HUES48 (cell line): ENCODE data around the gene TLN1.

ENCODE experiments used
- H3K27ac ChIP-seq: one replicate; pipeline ENCODE4 v1.7.0; 2013; ENCODE audit warnings: low read depth, low read length, inconsistent platforms
- H3K27me3 ChIP-seq: 2 replicates; pipeline ENCODE4 v1.6.1; 2013; ENCODE audit warnings: mild to moderate bottlenecking, low read length; ENCODE audit not compliant: control insufficient read depth, insufficient read depth
- H3K36me3 ChIP-seq: 2 replicates; pipeline ENCODE4 v1.6.1; 2013; ENCODE audit warnings: low read length; ENCODE audit not compliant: control insufficient read depth, insufficient read depth
- H3K4me1 ChIP-seq: 2 replicates; pipeline ENCODE4 v1.6.1; 2013; ENCODE audit warnings: mild to moderate bottlenecking, low read length; ENCODE audit not compliant: control insufficient read depth, insufficient read depth
- H3K4me3 ChIP-seq: 2 replicates; pipeline ENCODE4 v1.5.1; 2013; ENCODE audit warnings: mild to moderate bottlenecking, low read depth, low read length
- H3K9ac ChIP-seq: 2 replicates; pipeline ENCODE4 v1.6.1; 2013; ENCODE audit warnings: mild to moderate bottlenecking, low read depth, low read length, moderate library complexity
- H3K9me3 ChIP-seq: 2 replicates; pipeline ENCODE4 v1.6.1; 2013; ENCODE audit warnings: low read length; ENCODE audit not compliant: control insufficient read depth, insufficient read depth

The TLN1 gene

DNA sequence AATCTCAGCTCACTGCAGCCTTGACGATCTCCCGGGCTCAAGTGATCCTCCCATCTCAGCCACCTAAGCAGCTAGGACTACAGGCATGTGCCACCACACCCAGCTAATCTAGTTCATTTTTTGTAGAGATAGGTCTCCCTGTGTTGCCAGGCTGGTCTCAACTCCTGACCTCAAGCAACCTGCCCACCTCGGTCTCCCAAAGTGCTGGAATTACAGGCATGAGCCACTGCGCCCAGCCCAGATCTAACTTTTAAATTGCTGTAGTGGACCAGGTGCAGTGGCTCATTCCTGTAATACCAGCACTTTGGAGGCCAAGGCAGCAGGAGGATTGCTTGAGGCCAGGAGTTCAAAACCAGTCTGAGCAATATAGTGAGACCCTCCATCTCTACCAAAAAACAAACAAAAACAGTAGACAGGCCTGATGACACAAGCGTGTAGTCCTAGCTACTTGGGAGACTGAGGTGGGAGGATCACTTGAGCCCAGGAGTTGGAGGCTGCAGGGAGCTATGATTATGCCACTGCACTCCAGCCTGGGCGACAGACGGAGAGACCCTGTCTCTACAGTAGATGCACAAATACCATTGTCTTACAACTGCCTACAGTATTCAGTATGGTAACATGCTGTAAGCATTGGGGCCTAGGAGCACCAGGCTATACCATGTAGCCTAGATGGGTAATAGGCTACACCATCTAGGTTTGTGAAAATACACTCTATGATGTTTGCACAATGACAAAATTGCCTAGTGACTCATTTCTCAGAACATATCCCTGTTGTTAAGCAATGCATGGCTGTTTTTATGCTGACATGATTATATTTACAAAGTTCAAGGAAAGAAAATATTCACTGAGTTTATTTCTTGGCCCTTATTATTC lies 79.8 kb downstream of the TLN1 start:
- Histone ChIP-seq H3K4me1 (peaks cover 21% of the 10 kb centered on the region; the same call in 1 of the 2 replicates), H3K9ac (no peak overlapping the region)

GRCh38 chr9:35650341-35651158 lies 81.4 kb downstream of the TLN1 start, which contains the start of gene SIT1:
SIT1 (minus strand) TSS chr9:35650931; CDS start chr9:35650853, 78 bp downstream.
- Histone ChIP-seq H3K9me3 (no peaks in the 10 kb centered on the region), H3K9ac (no peak within 1 kb of the TSS), H3K4me3 (no peak within 1 kb of the TSS), H3K36me3 (no peaks in the 10 kb centered on the region), H3K27me3 (no peaks in the 10 kb centered on the region), H3K27ac (no peak within 1 kb of the TSS), H3K4me1 (peaks cover 19% of the 10 kb centered on the region; the same call in 1 of the 2 replicates)

More for the DNA sequence above, 79.8 kb downstream of the TLN1 start:
- Histone ChIP-seq H3K4me3 (no peak overlapping the region), H3K9me3 (no peaks in the 10 kb centered on the region), H3K27ac (no peak overlapping the region), H3K27me3 (0 out of 2 replicates have a peak, but pooled peaks cover 8% of the 10 kb centered on the region), H3K36me3 (no peaks in the 10 kb centered on the region)

DNA sequence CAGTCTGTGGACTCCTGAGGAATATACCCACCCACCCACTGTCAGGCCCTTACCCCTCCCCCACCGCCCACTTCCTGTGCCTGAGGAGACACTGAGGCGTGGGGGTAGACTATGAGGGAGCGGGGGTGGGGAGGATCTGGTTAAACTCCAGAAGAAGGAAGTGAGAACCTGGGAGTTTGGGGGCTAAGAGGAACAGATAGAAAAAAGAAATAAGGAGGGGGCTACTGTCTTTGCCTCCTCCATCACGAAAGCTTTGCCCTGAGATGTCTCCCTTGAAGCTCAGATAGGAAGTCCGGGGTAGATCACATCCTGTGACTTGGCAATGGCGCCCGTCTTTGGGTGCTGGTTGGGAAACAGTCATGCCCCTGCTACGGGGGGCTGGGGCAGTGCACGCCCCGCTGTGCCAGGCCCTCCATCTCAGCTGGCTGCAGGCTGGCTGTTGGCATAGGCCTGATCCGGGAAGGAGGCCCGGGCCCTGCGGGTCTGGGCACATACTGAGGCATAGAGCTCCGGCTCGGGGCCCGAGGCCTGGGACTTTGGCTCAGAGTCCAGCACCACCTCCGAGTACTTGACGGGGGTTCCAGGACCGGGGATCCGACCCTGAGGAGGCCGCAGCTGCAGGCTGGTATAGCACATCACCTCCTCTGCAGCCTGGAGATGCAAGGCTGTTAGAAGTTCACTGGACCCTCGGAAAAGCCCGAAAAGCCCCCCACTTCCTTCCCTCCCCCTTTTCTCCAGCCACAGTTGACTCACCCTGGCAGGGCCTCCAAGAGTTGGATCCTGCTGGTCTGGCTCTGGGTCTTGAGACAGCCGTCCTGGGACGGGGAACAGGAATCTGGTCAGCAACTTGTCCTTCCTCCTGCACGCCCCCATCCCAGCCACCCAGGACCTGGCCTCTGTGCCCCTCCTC lies 82.3 kb downstream of the TLN1 start:
- no peaks in the 10 kb centered on the region for H3K27me3 ChIP-seq
- H3K36me3 ChIP-seq, result no peaks in the 10 kb centered on the region
- H3K27ac ChIP-seq, result no peak overlapping the region
- no peak overlapping the region for H3K9ac ChIP-seq
- H3K9me3 ChIP-seq, result no peaks in the 10 kb centered on the region
- H3K4me3 ChIP-seq, result no peak overlapping the region
- peaks cover 21% of the 10 kb centered on the region; the same call in 1 of the 2 replicates for H3K4me1 ChIP-seq
